Astrocyte of the hippocampus (primary cell): Measurements from ENCODE around the gene CPA4.
A peak's percentile ranks its signal among the peaks of the same experiment; 100 is the strongest.
"Not testable (repeated sequence)": the region's sequence is repeated elsewhere in the genome, so short reads cannot be mapped to it uniquely, and the experiment has no call there.

Source experiments
- DNase-seq: peaks from one replicate; pipeline ENCODE4 v3.0.0; 2011; ENCODE audit warnings: low read depth, low spot score

The CPA4 gene

DNA sequence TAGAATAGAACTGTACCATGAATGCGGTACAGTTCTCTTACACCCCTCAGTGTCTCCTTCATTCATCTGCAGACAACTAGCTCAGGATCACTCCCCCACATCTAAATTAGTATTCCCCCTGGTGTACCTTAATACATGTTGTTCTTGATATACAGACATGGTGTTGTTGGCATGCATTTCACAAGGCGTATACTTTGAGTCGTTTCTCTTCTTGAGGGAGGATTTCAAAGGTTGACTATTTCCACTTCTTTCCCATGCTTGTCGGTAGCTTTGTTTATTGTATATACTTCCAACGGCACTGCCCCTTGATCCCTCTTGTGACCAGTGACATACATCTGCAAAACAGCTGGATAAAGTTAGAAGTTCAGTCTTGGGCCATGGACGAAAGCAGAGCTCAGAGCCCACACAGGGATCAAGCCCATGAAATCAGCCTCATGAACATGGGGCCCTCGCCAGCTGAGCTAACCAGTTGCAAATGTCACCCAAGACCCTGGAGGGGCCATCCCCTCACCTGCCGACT, 8.6 kb downstream of the CPA4 start:
- no peak for DNase-seq

DNA sequence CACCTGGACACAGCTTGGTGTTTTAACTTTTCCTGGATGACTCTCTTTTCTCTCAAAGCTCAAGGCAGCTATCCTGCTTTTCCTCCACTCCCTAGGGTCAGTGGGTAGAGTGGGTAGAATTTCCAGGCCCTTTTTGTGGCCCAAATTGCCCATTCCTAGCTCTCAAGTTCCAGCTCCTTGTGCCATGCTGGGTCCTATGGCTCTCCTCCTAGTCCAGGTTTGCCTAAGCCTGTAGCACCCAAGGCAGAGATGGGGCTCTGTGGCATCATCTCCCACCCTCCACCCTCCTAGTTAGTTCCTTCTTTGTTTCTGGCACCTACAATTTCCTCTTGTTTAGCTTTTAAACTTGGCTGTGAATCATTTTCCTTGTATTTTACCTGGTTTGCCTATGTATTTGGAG, 9.7 kb downstream of the CPA4 start:
- DNase-seq, result no peak

DNA sequence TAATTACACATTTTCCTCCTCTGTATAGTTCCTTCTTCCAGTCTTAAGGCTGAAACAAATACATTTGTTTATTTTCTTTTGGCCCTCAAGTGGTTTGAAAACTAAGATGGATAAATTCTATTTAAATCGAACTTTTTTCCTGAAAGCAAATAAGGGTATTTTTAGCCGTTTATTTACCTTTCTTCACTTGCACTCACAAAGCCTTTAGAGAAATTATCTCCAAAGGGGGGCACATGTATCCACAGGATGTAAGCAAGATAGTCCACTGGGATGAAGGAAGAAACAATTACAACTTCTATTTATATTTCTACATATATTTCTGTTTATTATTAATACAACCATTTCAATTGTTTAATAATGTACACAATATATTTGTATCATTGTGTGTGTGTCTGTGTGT, 10.2 kb downstream of the CPA4 start:
- DNase-seq, result no peak

DNA sequence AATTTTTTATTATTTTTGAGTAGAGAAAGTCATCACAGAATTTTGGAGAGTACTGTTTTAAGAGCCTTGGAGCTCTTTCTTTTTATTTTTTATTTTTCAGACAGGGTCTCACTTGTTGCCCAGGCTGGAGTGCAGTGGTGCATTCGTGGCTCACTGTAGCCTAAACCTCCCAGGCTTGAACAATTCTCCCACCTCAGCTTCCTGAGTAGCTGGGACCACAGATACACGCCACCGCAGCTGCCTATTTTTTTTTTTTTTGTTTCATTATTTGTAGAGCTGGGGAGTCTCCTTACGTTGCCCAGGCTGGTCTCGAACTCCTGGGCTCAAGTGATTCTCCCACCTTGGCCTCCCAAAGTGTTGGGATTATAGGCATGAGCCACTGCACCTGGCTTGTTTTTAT, 10.6 kb downstream of the CPA4 start:
- DNase-seq, result no peak

DNA sequence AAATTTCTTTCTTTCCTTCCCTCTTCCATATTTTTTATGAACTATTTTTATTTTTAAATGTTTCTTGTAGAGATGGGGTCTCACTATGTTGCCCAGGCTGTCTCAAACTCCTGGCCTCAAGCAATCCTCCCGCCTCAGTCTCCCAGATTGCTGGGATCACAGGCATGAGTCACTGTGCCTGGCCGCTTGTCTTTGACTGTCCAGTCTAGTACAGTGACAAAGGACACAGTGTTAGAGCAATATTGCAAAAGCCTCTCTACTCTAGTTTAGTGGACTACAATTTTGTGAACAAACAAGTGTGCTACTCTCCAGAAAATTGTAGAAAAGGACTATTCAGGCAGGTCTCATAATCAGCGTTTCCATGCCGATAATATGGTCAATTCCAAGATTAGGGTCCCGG, 11.0 kb downstream of the CPA4 start:
- no peak for DNase-seq

DNA sequence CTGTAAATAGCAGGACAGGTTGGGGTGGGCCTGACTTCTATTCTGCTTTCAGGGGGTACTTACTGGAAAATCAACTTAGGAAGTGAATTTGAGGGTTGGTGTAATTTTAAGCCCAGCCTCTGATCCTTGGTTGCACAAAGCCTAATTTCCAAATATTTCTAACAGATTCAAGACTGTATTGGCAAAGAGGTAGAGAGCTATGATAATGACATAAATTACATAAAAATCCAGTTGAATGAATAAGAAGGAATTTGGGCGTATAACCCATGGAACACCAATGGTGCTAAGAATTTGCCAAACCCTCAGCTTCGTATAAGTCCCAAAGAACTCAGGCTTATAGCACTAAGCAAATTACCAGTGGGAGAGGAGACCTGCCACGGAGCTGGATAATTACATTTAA, 11.9 kb downstream of the CPA4 start:
- DNase-seq, result no peak

GRCh38 chr7:130305433-130306042, 12.6 kb downstream of the CPA4 start:
- no peak for DNase-seq

GRCh38 chr7:130309986-130310385, 17.0 kb downstream of the CPA4 start:
- no peak for DNase-seq

- no peak for DNase-seq
Measured at GRCh38 chr7:130314305-130314704, 21.3 kb downstream of the CPA4 start.

DNA sequence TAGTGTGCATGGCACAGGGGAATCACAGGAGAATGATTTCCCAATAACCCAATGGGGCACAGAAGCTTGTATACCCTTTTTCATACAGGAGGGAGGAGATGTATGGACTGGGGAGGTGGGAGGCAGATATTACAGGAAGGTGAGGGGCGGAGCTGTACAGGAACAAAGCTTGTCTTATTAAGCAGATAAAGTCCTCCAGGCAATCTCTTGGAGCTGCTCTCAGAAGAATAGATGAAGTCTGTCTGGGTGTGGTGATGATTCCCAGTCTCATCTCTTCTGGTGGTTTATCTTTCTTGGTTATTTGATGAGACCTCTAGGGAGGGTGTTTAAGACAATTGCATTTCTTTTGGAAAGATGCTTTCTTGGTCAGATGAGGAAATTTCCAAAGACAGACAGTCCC, 26.6 kb downstream of the CPA4 start:
- DNase-seq, result no peak

GRCh38 chr7:130321542-130322229, 28.7 kb downstream of the CPA4 start:
- not testable (repeated sequence) for DNase-seq

GRCh38 chr7:130322615-130323014, 29.7 kb downstream of the CPA4 start:
- DNase-seq, result no peak

GRCh38 chr7:130324306-130324943, 31.5 kb downstream of the CPA4 start:
- DNase-seq, result no peak

DNA sequence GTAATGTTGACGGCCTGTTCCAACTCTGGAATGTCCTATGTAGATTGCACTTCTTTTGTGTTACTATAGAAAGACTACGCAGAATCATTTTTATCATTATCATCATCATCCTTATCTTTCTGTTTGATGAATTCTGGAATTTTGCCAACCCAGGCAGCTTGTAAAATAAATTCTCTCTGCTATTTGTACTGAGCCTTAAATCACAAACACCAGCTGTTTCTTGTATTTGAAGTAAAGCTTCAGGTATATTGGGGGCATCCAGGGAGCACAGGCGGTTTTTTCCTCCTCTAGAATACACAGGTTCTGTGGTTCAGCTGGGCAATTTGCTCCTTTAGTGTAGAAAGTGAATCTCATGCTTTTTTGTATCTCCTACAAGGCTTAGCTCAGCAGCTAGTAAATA, 36.7 kb downstream of the CPA4 start:
- DNase-seq, result no peak

GRCh38 chr7:130332259-130333053, 39.5 kb downstream of the CPA4 start:
- DNase-seq, result no peak

GRCh38 chr7:130333832-130334231, 40.9 kb downstream of the CPA4 start:
- DNase-seq, result no peak

- DNase-seq, result peak; percentile 20
Measured at GRCh38 chr7:130334274-130334673, 41.3 kb downstream of the CPA4 start.

DNA sequence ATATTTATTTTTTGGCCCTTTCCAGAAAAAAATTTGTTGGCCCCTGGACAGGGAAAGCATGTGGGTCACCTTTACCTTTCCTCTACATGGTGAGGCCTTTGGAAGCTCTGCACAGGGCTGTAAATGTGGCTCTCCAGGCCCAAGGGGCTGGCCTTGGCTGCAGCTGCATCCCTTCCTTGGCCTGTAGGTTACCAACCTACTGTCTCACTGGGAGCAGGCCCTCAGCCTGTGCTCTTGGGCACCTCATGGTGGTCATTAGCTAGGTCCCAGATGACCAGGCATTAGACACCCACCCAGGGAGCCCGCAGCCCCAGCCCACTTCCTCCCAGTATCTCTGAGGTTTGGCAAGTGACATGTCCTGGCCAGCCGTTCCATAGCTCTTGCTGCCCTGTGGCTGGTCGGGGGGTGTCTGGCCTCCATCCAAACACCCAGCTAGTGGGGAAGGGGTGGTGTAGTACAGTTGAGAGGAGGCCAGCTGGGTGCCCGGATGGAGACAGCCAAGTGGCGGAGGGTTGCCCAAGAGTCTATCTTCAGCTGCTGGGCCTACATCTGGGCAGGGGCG, 44.5 kb downstream of the CPA4 start:
- no peak for DNase-seq

DNA sequence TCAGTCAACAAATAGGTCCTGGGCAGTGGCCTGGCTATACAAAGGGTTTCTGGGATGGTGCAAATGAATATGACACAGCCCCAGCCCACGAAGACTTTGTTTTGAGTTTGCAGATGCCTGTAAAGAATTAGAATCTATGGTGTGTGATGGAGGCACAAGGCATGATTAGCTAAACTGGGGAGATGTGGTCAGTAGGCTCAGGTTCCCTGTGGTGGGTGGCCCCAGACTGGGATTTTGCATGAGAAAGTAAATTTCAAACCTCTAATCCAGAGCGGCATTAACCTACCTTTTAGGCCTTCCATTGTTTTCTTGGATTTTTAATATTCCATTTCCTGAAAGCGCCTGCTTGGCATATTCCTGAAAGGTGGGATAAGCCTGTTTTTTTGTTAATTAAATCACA, 45.3 kb downstream of the CPA4 start:
- no peak for DNase-seq

- no peak for DNase-seq
Measured at GRCh38 chr7:130341882-130342281, 48.9 kb downstream of the CPA4 start.

- no peak for DNase-seq
Measured at GRCh38 chr7:130342701-130343380, 49.9 kb downstream of the CPA4 start.
